Measurements from ENCODE around the gene DOCK8. TPM values are rescaled to one million over a fixed set of nuclear protein-coding genes. Genes with fewer than 3 reads are reported as not detected.

The DOCK8 gene
- total RNA-seq, 1 experiment from 2014 or later: 1.4 TPM

DNA sequence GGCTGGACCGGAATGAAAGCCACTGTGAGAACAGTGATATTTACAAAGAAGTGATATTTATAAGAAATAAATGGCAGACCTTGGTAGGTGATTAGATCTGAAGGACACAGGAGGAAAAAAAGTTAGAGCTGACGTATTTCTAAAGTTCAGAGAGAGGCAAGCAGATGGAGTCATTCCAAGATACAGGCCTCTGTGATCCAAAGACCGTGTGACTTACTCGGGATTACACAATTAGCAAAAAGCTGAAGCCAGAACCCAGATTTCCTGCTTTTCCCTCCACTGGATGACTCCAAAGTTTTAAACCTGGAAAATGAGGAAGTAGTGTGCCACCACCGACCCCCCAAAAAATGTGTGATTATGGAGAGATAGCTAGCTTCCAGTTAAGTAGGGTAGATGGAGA is 3.1 kb upstream of the DOCK8 start:
- no peak overlapping the region for H4K5ac ChIP-seq (ENCODE audit: insufficient read length, low read depth, low read length)

More for the DNA sequence above, 3.1 kb upstream of the DOCK8 start:
- Histone ChIP-seq H4K91ac (ENCODE audit: insufficient read length, low read depth, low read length) (no peak overlapping the region), H3K4me2 (ENCODE audit: insufficient read depth, insufficient read length, low read length) (no peak overlapping the region), H3K27me3 (ENCODE audit: insufficient read depth, low read length) (no peaks in the 10 kb centered on the region; the same call in 1 of the 2 replicates), H3K56ac (ENCODE audit: insufficient read length, low read depth, low read length) (no peak overlapping the region), H3K9me3 (ENCODE audit: control insufficient read depth, low read depth, low read length) (no peaks in the 10 kb centered on the region), H2BK20ac (ENCODE audit: low read depth, low read length, poor library complexity, severe bottlenecking) (no peak overlapping the region), H3K79me2 (ENCODE audit: insufficient read depth, low read length) (no peaks in the 10 kb centered on the region), H3K4me1 (ENCODE audit: insufficient read depth, low read length) (no peaks in the 10 kb centered on the region), H4K20me1 (ENCODE audit: control insufficient read depth, insufficient read depth, insufficient read length) (no peaks in the 10 kb centered on the region), H3K23me2 (ENCODE audit: insufficient read length, low read depth, low read length, poor library complexity, severe bottlenecking) (no peaks in the 10 kb centered on the region), H3K18ac (ENCODE audit: insufficient read length, low read depth, low read length) (no peak overlapping the region), H3K23ac (ENCODE audit: insufficient read length, low read depth, low read length) (no peak overlapping the region), H2AFZ (ENCODE audit: low read length) (no peak overlapping the region), H2BK5ac (ENCODE audit: insufficient read length, low read length) (no peak overlapping the region), H2BK12ac (ENCODE audit: insufficient read length, low read depth, low read length) (no peak overlapping the region), H3K79me1 (ENCODE audit: insufficient read depth, low read depth, low read length, poor library complexity, severe bottlenecking) (no peaks in the 10 kb centered on the region), H2BK15ac (ENCODE audit: low read depth, low read length) (no peak overlapping the region), H3T11ph (ENCODE audit: low read length) (no peak overlapping the region), H3K14ac (ENCODE audit: insufficient read depth, low read length) (no peak overlapping the region), H3K9ac (ENCODE audit: extremely low read depth, insufficient read length, low read length) (no peak overlapping the region), H2BK120ac (ENCODE audit: low read depth, low read length, poor library complexity, severe bottlenecking) (no peak overlapping the region), H3K27ac (ENCODE audit: insufficient read length, low read depth, low read length) (no peak overlapping the region), H3K4ac (ENCODE audit: low read depth, low read length) (no peak overlapping the region), H2AK5ac (ENCODE audit: insufficient read length, low read length) (no peak overlapping the region), H4K8ac (replicated peaks; ENCODE audit: insufficient read length, low read depth, low read length) (no peak overlapping the region)
- no peaks in the 10 kb centered on the region; a peak in 1 of 5 replicates for H3K9me3 Mint-ChIP-seq
- no CpG with 5 or more reads among the region's 5 CpGs for WGBS (ENCODE audit: extremely low coverage, insufficient read length, low lambda C conversion rate)
- H3K36me3 Mint-ChIP-seq (ENCODE audit: insufficient read depth in 1 of 3, low read depth in 3 of 3): no peaks in the 10 kb centered on the region
- H3K27ac Mint-ChIP-seq: no peak overlapping the region
- no peak for TF ChIP-seq CTCF (conservative IDR thresholded peaks at IDR 0.05)
- H3K4me1 Mint-ChIP-seq: peaks cover 0 to 1% of the 10 kb centered on the region in 2 experiments; a peak in 1 of 4 replicates
- no peak overlapping the region for H3K4me3 Mint-ChIP-seq
- DNase-seq: no peak
- H3K27me3 Mint-ChIP-seq (ENCODE audit: low read depth): peaks cover 18% of the 10 kb centered on the region
